HG02981 (cell line): ENCODE results near the gene IRF1.

Experiments
- ATAC-seq: cut with Tn5 transposase; IDR thresholded peaks from one replicate; pipeline ENCODE4 v1.9.1; 2021; ENCODE audit warnings: mild to moderate bottlenecking, moderate library complexity; ENCODE audit not compliant: unreplicated experiment

The IRF1 gene

DNA sequence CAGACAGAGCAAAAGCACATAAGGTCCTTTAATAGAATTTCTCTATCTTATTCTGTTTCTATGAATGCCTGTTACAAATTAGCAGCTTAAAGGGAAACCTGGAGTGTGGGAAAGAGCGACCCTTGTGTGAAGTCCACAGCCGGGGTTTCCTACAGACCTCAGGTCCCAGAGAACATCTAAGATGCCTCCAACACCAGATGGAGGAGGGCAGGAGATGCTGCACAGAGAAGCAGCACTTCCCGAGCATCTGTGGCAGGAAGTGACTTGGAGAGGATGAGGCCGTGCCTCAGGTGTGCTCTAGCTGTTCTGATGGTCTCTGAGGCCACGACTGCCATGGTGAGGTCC lies 26.8 kb downstream of the IRF1 start:
- ATAC-seq: no peak

DNA sequence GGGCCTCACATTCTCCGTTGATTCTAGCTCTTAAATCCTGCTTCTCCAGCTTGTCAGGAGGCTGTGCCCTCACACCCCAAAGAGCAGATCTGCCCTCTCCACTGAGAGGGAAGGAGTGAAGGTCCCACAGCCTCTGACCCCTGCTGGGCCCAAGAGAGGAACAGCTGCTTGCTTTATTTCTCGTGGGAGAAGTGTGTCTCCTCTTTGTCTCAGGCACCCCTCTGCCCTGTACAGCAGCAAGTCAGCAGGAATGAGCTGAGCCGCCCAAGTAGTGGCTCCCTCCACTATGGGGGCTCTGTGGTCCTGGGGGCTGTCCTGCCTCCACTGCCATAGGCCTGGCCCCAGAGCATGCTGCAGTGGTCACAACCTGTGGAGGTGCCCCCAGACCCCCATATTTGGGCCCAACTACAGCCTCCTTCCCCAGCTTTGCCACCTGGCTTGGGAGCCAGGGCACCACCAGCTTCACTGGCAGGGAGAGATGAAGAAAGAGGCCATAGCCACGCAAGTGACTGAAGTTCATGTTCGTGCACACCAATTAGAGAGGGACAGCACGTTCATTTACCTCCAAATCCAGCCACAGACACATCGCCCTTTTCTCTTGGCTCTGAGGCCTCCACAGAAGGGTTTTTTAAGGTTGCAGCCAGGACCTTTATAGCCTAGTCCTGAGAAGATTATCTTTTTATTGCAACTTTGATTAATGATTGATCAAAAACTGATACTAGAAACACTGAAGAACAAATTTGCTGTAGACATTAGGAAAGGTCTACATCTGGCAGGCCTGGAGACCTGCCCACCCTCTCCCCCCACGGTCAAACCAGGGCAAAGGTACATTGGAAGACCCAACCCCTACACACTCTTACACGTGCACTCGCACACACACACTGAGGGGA lies 27.5 kb downstream of the IRF1 start:
- no peak for ATAC-seq

DNA sequence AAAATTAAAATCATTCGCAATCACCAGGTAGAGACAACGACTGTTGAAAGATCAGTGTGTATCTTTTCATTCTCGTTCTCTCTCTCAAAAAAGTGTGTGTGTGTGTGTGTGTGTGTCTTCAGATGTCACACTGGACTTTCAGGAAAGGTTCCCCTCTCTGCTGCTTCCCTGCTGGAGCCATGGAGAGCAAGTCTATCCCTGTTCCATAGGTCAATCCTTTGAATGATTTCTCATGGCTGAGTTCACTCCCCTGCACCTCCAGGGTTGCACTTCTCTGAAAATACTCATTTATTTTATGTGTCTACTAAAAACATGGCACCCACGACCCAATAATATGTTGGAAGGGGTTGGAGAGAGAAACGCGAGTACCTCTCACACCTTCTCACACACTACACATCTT lies 28.2 kb downstream of the IRF1 start:
- ATAC-seq: no peak

DNA sequence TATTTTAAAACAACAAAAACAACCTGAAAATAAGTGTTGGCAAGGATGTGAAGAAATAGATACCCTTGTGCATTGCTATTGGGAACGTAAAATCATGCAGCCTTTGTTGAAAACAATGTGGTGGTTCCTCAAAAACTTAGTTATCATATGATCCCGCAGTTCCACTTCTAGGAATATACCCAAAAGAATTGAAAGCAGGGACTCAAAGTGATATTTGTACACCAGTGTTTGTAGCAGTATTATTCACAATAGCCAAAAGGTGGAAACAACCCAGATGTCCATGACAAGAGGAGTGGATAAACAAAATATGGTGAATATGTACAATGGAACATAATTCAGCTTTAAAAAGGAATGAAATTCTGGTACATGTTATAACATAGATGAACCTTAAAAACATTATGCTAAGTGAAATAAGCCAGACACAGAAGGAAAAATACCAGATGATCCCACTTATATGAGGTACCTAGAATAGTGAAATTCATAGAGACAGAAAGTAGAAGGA lies 29.0 kb downstream of the IRF1 start:
- ATAC-seq: no peak

GRCh38 chr5:132460846-132461568 lies 29.6 kb downstream of the IRF1 start:
- ATAC-seq: no peak

GRCh38 chr5:132459983-132460838 lies 30.4 kb downstream of the IRF1 start:
- ATAC-seq: no peak

DNA sequence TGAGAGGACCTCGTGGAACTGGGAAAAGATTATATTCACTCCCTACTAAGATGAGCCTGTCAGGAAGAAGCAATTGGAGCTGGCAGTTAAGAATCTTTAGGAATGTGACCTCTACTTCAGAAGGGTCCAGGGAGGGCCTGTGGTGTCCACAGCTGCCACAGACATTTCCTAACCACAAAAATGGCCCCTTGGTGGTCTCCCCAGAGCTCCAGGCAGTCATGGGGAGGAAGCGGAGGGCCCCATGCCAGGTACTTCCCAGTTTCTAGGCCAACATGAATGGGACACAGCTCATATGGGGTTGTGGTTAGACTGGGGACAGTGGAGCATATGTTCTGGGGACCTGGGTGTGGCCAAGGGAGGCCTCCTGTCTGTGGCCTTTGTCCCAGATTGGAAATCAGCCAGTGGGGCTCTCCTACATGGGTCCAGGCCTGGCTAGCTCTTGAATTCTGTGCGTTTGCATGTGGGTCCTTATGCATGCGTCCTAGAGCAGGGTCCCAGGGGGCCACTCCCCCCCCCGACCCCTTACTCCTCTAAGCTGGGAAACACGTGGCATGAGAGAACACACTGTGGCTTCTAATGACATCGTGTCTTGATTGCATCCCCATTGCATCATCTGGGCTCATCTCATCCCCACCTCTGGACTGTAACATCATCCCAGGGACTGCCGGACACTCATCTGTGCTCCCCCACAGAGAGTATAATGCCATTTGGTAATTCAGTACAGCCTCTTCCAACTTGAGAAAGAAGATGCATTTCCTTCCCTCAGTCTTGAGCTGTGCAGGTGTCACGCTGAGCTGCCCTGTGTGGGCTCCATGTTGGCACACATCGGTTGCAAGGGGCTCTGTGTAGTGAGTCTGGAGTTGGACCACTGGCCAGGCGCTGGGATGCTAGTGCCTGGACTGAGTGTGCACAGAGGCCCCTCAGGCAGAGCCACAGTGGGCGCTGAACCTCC lies 31.3 kb downstream of the IRF1 start:
- peak; percentile 29 for ATAC-seq

- ATAC-seq: peak; percentile 51
These were observed 31.9 kb downstream of the IRF1 start for GRCh38 chr5:132458651-132459030.

- no peak for ATAC-seq
These were observed 32.4 kb downstream of the IRF1 start for GRCh38 chr5:132458226-132458560.

DNA sequence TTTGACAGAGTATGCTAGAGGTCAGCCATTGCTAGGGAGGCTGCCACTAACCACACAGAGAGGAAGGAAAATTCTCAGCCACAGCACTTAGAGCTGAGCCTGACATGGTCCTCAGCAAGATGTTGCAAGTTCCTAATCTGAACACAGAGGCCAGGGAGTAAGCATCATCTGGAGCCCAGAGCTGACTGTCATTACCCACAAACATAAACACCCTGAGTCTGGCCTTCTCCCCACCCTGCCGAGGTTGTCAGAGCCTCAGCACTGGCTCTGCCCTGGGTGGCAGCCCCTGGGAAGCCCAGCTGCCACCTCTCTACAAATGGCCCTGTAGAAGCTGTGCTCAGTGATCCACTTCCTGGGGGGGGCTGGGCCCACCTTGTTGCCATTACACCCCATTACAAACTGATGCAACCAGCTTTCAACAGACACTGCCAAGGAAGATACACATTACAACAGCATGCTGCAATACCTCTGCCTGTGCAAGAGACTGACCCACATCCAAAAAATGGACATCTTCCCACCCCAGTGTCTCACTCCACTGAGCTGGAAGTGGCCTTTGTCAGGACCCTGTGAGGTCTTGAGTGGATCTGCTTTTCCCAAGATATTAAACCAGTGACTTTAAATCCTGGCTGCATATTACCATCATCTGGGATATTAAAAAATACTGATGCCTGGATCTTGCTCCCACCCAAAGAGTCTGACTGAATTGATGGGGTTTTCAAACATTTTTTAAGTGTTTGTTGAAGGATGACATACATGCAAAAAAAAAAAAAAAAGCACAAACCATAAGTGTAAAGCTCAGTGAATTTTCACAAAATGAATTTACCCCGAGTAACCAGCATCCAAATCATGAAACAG lies 33.0 kb downstream of the IRF1 start:
- ATAC-seq: no peak

DNA sequence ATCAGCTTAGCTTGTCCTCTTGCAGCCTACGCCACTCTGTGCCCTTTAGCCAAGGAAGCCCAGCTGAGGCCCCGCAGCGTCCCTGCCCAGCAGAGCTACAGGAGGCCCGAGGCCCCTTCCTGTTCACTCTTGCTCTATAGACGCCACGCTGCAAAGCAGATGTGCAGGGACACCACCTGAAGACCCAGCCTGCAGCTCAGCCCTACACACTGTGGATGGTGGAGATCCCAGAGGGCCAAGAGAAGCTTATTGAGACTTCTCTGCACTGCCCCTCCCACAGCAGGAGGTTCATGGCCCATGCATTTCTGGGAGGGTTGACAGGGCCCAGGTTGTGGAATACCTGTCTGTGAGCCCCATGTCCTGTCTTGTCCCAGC lies 33.6 kb downstream of the IRF1 start:
- peak; percentile 9 for ATAC-seq

GRCh38 chr5:132456296-132456986 lies 34.1 kb downstream of the IRF1 start:
- peak; percentile 39 for ATAC-seq

DNA sequence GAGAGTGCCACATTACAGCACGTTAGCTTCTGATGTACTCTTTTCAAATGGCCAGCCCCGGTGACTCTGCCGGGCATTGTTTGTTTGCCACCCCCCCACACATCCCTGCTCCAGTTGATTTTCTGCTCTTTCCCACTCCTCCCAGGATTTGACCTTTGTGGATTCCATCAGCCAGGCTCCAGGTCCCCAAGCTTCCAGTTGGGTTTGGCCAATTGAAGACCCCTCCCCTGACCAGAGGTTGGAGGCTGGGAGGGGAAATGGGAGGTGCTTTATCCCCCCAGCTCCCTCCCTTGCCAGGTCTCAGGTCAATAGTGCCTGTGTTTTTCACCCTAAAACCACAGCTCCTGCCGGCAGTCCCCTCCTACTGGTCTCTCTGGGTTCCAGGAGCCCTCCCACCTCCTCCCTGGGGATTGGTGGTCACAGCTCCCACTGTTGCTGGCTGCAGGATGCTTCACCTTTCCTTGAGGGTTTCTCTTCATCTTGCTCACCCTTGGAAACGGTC lies 34.9 kb downstream of the IRF1 start:
- no peak for ATAC-seq

- ATAC-seq: no peak
These were observed 36.2 kb downstream of the IRF1 start for GRCh38 chr5:132454361-132454760.

- ATAC-seq: no peak
These were observed 39.2 kb downstream of the IRF1 start for GRCh38 chr5:132451387-132451786.

DNA sequence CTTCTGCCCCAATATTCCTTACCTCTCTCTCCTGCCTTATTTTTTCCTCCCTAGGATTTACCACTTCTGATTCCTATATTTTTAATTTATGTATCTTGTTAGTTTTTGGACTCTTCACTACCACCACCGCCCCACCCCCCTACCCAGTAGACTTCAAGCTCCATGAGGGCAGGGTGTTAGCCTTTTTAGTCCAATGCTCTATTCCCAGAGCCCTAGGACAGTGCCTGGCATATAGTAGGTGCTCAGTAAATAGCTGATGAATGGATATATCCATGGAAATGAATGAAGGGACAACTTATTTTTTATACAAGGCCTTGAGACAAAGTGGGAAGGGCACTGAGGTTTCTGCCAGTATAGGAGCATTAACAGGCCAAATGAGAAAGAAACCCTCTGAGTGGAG lies 41.5 kb downstream of the IRF1 start:
- ATAC-seq: no peak

- no peak for ATAC-seq
These were observed 43.4 kb downstream of the IRF1 start for GRCh38 chr5:132447196-132447595.

GRCh38 chr5:132446621-132447020 lies 44.0 kb downstream of the IRF1 start:
- no peak for ATAC-seq

- ATAC-seq: no peak
These were observed 44.6 kb downstream of the IRF1 start for GRCh38 chr5:132445930-132446329.
